GM19238 (cell line): ENCODE measurements around the gene ZNF416.

Experiments
- DNase-seq: peaks from one replicate; pipeline ENCODE4 v3.0.0; 2011; ENCODE audit warnings: low spot score; ENCODE audit not compliant: insufficient read length

Gene ZNF416

DNA sequence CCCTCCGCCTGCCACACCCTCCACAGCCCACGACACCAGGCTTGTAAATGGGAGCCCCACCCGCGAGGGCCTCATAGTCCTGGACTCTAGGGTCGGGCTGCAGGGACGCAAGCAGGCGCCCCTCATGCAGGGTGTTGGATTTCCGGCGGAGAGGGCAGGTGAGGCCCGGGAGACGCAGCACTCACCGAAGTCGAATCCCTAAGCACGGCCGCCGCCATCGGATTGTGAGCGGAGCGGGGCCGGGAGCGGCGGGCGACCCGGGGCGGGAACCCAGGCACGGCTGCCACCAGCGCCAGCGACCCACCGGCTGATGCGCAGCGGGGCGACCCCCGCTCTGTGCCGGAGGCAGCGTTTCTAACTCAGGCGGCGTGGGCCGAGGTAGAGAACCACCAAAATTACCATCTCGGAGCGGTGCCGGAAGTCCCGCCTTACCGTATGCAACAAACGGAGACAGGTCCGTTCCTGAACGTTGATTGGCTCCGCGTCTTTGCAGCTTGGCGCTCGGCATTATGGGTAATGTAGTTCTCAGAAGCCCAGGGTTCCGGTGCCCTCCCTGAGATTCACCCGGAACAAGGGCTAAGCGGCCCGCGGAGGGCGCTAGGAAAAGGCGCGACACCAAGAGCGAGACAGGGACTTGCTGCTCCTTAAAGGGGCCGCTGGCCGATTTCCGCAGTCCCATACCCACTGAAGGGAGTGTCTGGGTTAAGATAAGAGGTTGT lies at the start of gene ZNF416:
Gene ZNF416 (minus strand): TSS at position 425 of the 719 bp plus-strand sequence. CDS start 207 bp downstream, at position 218.
- DNase-seq, result peak; percentile 90

DNA sequence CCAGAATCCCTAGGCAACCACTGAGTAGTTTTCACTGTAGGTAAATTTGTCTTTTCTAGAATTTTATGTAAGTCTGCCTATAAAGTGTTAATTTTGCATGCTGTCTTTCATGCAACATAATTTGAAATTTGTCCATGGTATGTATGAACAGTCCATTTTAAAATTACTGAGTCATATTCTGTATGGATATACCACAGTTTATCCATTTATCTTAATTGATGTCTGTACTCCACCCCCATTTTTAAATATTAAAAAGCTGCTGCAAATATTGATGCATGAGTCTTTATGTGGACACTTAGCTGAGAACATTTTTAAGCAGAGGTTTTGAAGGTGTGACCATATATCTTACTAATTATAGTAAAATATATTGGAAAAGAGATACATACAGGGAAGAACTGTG lies 44.4 kb upstream of the ZNF416 start:
- DNase-seq, result no peak

DNA sequence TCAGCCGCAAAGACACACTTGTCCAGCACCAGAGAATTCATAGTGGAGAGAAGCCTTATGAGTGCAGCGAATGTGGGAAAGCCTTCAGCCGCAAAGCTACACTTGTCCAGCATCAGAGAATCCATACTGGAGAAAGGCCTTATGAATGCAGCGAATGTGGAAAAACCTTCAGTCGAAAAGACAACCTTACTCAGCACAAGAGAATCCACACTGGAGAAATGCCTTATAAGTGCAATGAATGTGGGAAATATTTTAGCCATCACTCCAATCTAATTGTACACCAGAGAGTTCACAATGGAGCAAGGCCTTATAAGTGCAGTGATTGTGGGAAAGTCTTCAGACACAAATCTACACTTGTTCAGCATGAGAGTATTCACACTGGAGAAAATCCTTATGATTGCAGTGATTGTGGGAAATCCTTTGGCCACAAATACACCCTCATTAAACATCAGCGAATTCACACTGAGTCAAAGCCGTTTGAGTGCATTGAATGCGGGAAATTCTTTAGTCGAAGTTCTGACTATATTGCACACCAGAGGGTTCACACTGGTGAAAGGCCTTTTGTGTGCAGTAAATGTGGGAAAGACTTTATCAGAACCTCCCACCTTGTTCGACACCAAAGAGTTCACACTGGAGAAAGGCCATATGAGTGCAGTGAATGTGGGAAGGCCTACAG lies 42.1 kb upstream of the ZNF416 start:
- no peak for DNase-seq

DNA sequence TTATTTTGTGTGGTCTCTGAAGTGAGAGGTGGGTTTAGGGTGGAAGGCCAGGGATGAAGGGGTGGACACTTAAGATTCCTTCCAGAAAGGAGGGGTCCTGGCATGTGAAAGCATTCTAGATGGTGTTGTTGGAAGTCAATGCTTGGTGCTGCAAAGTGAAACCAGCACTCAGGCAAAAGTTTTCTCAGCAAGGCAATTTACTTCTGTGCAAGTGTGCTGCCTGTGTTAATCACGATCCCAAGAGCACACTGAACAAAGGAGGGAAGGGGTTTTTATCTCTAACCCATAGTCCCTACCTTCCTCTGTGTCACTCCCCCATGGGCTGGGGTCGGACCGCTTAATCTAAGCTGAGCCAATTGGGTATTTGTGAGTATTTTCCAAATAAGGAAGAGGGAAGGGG lies 36.6 kb upstream of the ZNF416 start:
- no peak for DNase-seq

DNA sequence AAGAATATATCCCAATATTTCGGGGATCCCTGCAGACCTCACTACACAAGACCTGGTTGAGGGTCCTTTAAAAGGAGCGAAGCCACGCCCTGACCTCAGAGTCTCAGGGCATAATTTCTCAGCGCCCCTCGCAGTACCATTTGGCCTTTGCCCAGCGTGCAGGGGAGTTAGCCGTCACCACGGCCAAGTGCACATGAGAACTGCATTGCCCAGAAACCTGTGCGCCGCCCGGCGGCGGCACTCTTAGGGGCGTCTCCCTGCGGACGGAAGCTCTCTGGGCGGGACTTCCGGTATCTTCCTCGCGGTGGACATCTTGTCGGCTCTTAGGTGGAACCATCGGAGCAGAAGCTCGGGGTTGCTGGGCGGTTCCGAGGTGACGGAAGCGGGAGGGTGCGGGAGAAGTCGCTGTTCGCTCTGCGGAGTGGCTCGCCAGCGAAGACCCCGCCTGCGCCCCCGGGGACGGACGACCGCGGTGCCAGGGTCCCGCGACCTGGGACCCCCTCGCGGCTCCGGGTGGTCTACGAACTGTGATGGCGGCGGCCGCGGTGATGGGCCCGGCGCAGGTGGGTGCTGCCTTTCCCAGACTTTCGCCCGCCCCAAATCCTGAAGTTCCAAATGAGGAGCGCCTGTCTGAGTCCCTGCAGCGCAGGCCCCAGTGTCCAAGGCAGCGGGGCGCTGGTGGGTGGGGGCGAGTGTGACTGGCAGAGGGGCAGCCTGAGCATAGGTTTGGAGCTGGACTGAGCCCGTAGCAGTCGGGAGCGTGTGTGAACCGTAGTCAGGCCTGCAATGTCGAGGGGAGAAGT lies 35.4 kb upstream of the ZNF416 start, which contains the start of gene ZNF134:
Gene ZNF134 (plus strand): TSS at position 302 of the 803 bp plus-strand sequence. CDS start 5,227 bp downstream, outside the sequence.
- DNase-seq, result peak; percentile 92

DNA sequence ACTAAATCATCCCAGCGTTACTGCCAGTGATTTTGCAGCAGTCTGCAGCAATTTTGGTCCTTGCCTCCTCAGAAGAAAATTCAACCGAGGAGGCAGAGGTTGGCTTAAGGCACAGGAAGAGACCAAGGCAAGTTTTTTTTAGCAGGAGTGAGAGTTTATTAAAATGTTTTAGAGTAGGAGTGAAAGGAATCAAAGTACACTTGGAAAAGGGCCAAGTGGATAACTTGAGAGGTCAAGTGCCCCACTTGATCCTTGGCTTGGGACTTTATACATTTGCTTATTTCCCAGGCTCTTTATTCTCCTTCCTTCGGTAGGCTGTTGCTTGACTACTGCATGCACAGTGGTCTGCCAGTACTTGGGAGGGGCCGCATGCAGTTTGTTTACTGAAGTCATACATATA lies 32.4 kb upstream of the ZNF416 start:
- no peak for DNase-seq

DNA sequence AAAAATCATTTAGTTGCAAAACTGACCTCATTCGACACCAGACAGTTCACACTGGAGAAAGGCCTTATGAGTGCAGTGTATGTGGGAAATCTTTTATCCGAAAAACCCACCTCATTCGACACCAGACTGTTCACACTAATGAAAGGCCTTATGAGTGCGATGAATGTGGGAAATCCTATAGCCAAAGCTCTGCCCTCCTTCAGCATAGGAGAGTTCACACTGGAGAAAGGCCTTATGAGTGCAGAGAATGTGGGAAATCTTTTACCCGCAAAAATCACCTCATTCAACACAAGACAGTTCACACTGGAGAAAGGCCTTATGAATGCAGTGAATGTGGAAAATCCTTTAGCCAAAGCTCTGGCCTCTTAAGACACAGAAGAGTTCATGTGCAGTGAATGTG lies 28.2 kb upstream of the ZNF416 start:
- DNase-seq, result no peak

DNA sequence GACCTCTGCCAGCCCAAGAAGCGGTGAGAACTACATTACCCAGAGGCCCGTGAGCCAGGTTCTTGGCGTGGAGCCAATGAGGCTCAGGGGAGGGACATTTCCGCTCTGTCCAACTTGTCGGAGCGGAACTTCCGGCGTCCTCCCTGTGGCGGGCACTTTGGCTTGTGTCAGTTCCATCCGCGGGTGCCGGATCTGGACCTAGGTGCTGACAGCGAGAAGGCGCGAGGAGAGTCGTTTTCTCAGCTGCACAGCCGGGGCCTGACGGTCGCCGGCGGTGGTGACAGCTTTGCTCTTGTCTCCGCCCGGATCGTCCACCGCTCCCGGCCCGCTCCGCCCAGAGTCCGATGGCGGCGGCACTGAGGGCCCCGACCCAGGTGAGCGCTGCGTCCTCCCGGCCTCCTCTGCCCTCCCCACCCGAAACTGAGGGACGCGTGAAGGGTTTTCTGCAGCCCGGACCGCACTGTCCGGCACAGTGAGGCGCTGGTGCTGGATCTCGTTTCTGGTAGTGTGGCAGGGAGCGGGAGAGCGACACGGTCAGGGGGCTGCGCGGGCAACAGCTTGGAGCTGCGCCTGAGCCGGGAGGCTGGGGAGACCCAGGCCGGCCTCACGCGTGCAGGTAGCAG lies 21.2 kb upstream of the ZNF416 start, which contains the start of gene ZNF530:
Gene ZNF530 (plus strand): TSS at position 125 of the 623 bp plus-strand sequence. CDS start 4,461 bp downstream, outside the sequence.
- peak; percentile 83 for DNase-seq

DNA sequence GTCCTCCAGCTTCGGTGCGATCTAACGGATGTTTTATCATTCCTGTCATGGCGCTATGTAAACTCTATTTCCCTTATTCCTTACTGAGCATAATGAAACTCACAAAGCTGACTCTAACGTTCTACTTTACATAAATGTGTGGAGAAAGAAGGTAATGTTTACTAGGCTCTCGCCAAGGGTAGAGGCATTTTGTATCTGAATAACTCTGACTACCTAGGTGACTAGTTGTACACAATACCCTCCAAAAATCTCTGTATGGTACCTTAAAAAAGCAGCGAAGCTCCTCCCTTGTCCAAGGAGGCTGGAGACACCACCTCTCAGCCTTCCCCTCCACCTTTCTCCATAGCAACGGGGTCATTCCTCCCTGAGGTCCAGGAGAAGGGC lies 20.7 kb upstream of the ZNF416 start:
- no peak for DNase-seq

DNA sequence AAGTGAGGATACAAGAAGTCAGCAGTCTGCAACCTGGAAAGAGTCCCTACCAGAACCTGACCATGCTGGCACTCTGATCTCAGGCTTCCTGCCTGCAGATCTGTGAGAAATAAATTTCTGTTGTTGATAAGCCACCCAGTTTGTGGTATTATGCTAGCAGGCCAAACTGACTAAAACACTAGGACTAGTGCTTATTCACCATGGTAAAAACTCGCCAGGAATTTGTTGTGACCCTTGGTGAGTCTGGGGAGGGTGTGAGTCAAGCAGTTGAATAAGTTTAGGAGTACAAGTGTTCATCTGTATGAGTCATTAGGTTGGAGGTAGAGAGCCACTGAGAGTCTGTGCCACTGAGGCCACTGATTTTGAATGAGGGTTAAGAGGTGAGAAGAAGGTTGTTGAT lies 8.8 kb upstream of the ZNF416 start:
- DNase-seq, result no peak

DNA sequence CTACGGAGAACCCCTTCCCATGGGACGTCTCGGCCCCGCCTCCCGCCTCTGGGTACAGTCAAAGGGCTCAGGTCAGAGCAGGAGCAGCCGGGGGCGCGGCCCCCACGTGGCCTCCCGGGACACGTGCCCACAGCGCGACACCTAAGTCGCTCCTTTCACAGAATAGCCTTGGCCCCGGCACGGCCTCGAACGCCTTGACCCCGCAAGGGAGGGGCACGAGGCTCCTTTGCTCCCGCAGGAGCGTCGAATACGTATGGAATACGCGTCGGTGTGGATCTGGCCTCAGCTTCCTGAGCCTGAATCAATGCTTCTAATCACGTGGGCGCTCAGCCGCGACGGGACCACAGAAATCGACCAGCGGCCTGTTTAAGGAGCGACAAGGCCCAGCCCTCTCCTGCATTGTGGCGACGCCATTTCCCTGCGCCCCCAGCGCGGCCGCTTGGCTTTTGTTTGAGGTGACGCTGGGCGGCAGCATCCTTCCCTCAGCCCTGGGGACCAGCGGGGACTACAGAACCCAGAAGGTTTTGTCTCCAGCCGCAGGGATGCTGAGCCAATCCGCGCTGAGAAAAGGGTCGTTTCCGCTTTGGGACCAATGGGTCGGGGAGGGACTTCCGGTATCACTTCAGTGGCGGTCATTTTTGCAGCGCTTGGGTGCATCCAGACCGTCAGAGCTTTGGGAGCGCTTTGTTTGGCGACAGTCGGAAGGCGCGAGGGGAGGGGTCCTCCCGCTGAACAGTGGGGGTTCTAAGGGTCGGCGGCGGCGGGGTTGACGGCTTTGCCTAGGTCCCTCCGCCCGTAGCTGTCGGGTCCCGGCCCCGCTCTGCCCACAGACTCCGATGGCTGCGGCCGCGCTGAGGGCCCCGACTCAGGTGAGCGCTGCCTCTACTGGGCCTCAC lies 5.1 kb upstream of the ZNF416 start, which contains the start of gene ZIK1:
Gene ZIK1 (plus strand): TSS at position 625 of the 896 bp plus-strand sequence. CDS start 212 bp downstream, at position 837.
- DNase-seq, result peak; percentile 96

DNA sequence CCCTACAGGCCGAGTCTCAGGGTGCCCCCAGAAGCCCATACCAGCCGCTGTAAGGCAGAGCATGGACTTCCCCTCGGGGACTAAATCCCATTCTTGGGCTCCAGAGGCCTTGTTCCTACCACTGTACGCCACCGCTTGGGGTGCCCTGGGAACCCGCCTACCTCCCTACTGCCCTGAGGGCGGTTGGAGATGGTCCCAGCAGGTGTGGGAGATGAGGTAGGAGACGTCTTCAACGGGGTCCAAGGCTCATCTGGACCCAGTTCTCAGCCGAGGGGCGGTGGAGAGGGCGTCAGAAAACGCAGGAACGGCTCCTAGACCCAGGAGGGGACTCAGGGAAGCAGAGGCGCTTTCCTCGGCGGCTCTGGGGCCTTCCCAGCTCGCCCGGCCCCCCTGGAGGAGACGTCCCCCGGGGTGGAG lies 4.4 kb upstream of the ZNF416 start:
- no peak for DNase-seq

DNA sequence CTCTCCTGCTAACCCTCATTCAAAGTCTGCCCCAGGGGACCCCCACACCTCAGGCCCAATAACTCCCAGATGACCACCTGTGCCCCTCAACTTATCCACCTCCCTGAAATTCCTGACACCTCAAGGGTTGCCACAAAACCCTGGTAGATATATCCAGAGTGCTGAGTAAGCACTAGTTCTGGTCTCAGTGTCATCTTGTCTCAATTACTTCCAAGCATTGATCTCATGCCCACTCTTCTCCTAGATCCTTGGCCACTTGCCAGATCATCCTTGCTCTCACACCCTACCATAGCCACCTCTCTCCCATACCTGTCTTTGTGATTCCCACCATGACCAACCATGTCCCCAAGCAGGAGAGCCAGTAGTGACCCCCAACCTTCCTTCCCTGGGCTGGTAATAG lies 2.0 kb downstream of the ZNF416 start:
- DNase-seq, result no peak

DNA sequence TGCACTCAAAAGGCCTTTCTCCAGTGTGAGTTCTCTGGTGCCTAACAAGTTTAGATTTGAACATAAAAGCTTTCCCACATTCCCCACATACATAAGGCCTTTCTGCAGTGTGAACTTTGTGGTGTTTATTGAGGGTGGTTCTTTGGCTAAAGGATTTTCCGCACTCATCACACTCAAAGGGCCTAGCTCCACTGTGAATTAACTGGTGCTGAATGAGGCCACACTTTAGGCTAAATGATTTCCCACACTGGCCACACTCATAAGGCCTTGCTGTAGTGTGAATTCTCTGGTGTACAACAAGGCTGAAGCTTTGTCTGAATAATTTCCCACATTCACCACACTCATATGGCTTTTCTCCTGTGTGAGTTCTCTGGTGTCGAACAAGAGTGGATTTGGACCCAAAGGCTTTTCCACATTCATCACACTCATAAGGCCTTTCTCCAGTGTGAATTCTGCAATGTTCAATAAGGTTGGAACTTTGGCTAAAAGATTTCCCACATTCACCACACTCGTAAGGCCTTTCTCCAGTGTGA lies 6.2 kb downstream of the ZNF416 start:
- no peak for DNase-seq

DNA sequence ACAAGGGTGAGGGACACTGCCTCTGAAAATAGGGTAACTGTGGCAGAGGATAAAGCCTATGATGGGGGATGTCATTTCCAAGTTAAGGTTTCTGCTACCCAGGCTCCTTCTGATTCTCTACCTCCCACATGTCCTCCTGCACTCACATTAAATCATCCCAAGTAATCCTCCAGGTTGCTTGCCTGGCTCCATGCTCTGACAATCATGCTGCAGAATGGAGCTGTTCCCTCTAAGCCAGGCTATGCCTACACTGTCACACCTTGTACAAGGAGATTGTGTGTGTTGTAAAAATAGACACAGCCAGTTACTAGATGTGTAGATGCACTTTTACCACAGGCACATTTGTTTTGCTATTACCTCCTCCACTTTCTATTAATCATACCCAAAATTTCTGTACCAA lies 8.0 kb downstream of the ZNF416 start:
- DNase-seq, result no peak

DNA sequence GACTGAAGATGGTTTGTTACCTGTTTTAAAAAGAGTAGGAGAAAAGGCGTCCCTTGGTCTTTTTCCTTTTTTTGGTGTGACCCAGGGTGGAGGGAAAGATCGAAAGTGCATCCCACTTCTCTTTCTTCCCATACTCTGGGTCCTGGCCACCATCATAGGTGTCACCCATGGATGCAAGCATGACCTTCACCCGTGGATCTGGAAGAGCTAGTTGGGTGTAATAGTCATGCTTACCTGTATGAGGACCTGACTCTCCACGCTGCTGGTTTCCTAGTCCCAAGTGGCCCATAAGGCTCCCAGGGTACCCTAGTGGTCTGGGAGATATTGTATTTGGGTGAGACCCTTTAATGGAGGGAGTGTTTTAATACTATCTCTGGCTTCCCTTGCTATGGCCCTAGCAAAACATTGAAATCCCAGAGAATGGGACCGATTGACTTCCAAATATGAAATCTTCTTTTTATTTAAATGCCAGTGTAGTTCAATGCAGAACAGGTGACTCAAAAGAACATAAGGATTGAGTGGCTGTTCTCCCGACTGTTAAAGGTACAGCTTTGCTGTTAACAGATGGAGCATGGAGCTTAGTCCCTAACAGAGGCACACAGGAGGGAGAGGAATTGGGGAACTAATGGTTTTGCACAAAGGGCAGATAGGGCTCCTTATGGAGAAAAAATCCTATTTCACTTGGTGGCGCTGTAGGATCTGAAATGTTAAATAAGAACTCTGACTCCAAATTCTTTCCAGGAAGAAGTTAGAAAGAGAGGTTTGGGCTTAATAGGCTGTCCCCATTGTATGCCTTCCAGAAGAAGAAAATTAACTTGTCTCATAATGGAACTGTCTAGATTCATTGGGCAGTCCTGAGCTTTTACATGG lies 12.1 kb downstream of the ZNF416 start:
- no peak for DNase-seq

DNA sequence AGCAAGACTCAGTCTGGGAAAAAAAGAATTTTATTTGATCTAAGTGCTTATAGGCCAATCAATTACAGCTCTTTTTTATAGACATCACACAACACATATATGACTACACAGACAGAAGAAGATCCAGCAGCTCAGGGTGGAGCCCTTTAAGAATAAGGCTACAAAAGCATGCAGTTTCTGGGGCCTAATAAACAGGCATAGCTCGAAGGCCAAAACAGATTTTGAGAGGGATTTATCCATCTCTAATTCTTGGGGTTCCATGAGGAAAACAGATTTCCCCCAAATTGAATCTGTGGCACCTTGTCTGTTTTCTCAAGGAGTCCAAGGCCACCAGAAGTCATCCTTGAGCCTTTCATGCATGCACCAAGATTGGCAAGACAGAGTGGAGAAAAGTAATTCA lies 15.2 kb downstream of the ZNF416 start:
- no peak for DNase-seq

DNA sequence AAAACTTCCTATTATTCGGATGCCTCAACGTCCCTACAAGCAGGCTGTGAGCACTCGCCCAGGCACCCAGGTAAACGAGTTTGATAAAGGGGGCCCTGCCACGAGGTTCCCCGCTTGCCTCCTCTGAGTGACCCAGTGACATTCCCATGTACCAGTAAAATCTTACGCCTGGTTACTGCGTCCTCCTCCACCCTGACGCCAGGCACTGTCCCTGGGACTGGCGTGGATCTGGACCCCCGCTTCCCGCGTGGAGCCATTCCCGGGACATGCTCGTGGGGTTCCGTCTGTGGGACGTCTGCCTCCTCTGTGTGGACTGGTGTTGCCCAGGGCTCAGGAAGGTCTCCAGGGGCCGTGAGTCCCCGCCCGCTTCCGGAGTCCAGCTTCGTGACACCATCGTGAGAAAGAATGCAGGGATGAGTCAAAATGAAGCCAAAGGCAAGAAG lies 18.6 kb downstream of the ZNF416 start:
- no peak for DNase-seq

DNA sequence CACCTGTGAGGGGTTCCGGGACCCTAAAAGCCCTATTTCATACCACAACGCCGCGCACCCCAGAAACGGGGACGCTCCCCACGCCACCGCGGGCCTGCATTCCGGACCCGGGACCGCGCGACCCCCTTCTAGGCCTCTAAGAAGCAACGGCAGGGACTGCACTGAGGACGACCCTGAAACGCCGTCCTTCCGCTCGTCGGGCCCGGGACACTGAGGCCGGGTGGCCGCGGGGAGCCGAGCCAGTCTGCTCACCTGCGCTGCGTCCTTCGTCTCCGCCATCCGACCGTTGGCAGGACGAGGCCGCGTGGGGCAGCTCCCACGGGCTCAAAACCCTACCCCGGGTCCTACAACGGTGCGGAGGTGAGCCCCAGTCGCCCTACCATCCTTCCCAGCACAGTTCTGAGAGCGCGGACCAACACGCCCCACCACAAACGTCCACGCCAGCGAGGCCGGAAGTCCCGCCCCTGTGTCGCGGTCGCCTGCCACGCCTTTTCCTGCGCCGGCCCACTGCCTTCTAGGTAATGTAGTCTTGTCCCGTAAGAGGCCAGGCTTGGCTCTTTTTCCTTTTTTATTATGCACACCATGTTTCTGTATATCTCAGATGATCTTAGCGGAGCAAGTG lies 19.2 kb downstream of the ZNF416 start, which contains the start of gene ZNF550:
Gene ZNF550 (minus strand): TSS at position 460 of the 622 bp plus-strand sequence. CDS start 181 bp downstream, at position 279.
- DNase-seq, result peak; percentile 85
